Esophagus squamous epithelium (tissue), 5 donors: ENCODE measurements around the gene FDX1. TPM values are rescaled to one million over a fixed set of nuclear protein-coding genes. Genes with fewer than 3 reads are reported as not detected.
"Not testable (repeated sequence)": the region's sequence is repeated elsewhere in the genome, so short reads cannot be mapped to it uniquely, and the experiment has no call there.

ENCODE experiments used
- DNase-seq: peaks from one replicate; lab custom pipeline; 2025; lab: John Stamatoyannopoulos, UW
- H3K27ac ChIP-seq, 4 donors: fragments of 200-600 bp; sonication (generic); one replicate each; pipeline ENCODE4 v1.5.1; 2016 to 2019; ENCODE audit warnings: mild to moderate bottlenecking in 1 of 4
- H3K27me3 ChIP-seq, 4 donors: fragments of 200-600 bp; sonication (generic); 1 replicate in 3 of 4; 2 replicates in 1 of 4; pipeline versions ENCODE4 v1.5.1 to v1.6.0; 2017 to 2021; ENCODE audit warnings: antibody characterized with exemption in 1 of 4
- H3K36me3 ChIP-seq, 3 donors: fragments of 200-600 bp; sonication (generic); one replicate each; pipeline ENCODE4 v1.5.1; 2016 to 2019
- H3K4me1 ChIP-seq, 3 donors: fragments of 200-600 bp; sonication (generic); one replicate each; pipeline ENCODE4 v1.5.1; 2017 to 2019
- H3K4me3 ChIP-seq, 4 donors: fragments of 200-600 bp; sonication (generic); 1 replicate in 3 of 4; 2 replicates in 1 of 4; pipeline ENCODE4 v1.5.1; 2016 to 2019; ENCODE audit warnings: mild to moderate bottlenecking in 2 of 4, moderate library complexity in 1 of 4
- H3K9me3 ChIP-seq, 3 donors: fragments of 200-600 bp; sonication (generic); one replicate each; pipeline ENCODE4 v1.5.1; 2016 to 2019
- POLR2A ChIP-seq, 4 donors: fragments of 450-650 bp; IDR thresholded peaks; one replicate each; pipeline ENCODE4 v1.6.1; 2017; ENCODE audit warnings: antibody characterized with exemption in 4 of 4, mild to moderate bottlenecking in 4 of 4, moderate library complexity in 3 of 4
- WGBS, 2 donors: methylation state at CpG; one replicate each; pipeline ENCODE4 v1.1.5; 2018; 5-methylcytosine and 5-hydroxymethylcytosine counted together
- intact Hi-C: fragments of 100-400 bp; cut with DNase I; formaldehyde crosslinking; loops from one replicate; pipeline ENCODE4 v1.15.0; 2022
- total RNA-seq, 4 donors: library from RNA; depleted of rRNA; stranded (reverse); fragments of >200 nt; gene quantifications; one replicate each; pipeline ENCODE4 v1.1.0, GENCODE V29; 2016
- TF ChIP-seq, protein P1 (sequence below), 6 experiments: fragments of 450-650 bp in 4 of 6; fragments of 200-600 bp in 2 of 6; sonication (generic) in 2 of 6; IDR thresholded peaks; one replicate each; pipeline ENCODE4 v1.5.1; 2016 to 2019; ENCODE audit warnings: antibody characterized with exemption in 6 of 6, mild to moderate bottlenecking in 4 of 6, moderate library complexity in 4 of 6
- donor health status: DM: yes; HTN: yes; CAD: no.

FDX1 gene
- total RNA-seq, 4 donors from 2014 or later = 13.7 to 22.2 (median 17.5) TPM

DNA sequence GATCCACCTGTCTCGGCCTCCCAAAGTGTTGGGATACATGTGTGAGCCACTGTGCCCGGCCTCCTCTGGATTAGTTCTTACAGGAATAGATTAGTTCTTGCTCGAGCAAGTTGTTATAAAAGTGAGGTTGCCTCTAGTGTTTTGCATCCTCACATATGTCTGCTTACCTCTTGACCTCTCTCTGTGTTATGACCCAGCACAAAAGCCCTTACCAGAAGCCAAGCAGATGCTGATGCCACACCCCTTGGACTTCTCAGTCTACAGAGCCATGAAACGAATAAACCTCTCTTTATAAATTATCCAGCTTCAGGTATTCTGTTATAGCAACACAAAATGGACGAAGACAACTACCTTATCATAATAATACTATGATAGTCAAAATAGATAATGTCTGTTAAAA, 22.4 kb upstream of the FDX1 start:
- no peak for TF ChIP-seq POLR2A (IDR thresholded peaks at IDR 0.05)
- TF ChIP-seq, protein P1, sequence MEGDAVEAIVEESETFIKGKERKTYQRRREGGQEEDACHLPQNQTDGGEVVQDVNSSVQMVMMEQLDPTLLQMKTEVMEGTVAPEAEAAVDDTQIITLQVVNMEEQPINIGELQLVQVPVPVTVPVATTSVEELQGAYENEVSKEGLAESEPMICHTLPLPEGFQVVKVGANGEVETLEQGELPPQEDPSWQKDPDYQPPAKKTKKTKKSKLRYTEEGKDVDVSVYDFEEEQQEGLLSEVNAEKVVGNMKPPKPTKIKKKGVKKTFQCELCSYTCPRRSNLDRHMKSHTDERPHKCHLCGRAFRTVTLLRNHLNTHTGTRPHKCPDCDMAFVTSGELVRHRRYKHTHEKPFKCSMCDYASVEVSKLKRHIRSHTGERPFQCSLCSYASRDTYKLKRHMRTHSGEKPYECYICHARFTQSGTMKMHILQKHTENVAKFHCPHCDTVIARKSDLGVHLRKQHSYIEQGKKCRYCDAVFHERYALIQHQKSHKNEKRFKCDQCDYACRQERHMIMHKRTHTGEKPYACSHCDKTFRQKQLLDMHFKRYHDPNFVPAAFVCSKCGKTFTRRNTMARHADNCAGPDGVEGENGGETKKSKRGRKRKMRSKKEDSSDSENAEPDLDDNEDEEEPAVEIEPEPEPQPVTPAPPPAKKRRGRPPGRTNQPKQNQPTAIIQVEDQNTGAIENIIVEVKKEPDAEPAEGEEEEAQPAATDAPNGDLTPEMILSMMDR (IDR thresholded peaks at IDR 0.05) = no peak
- Histone ChIP-seq H3K9me3 (no peaks in the 10 kb centered on the region), H3K27ac (no peak overlapping the region), H3K4me3 (no peak overlapping the region), H3K36me3 (no peaks in the 10 kb centered on the region), H3K27me3 (no peaks in the 10 kb centered on the region), H3K4me1 (no peaks in the 10 kb centered on the region)
- 81% methylated on average over 5 of the region's 5 CpGs for WGBS, 2 donors
- DNase-seq = no peak
- intact Hi-C loops = no loop called here

DNA sequence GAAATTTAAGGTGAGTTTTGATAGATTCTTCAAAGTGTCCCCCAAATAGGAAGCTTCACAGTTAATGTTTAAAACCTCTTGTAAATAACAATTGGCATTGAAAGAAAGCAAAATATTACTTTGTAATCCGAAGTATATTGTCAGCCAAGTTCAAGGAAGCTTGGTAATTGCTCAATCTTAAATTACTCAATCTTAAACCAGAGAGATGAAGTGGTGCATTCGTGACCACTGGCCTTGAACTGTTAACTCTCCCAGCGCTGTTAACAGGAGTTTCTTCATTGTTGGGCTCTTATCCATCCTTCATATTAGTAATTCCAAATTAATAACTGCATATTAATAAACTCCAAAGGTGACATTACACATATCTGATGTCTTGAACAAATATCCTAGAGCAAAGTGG, 20.6 kb upstream of the FDX1 start:
- Histone ChIP-seq H3K4me1 (no peaks in the 10 kb centered on the region), H3K36me3 (no peaks in the 10 kb centered on the region), H3K27me3 (no peaks in the 10 kb centered on the region), H3K4me3 (no peak overlapping the region), H3K27ac (no peak overlapping the region), H3K9me3 (no peaks in the 10 kb centered on the region)
- no peak for DNase-seq
- intact Hi-C loops = no loop called here
- WGBS, 2 donors = 15 to 28% methylated on average over 3 of the region's 3 CpGs
- TF ChIP-seq POLR2A (IDR thresholded peaks at IDR 0.05) = no peak
- TF ChIP-seq, protein P1 (IDR thresholded peaks at IDR 0.05) = no peak

DNA sequence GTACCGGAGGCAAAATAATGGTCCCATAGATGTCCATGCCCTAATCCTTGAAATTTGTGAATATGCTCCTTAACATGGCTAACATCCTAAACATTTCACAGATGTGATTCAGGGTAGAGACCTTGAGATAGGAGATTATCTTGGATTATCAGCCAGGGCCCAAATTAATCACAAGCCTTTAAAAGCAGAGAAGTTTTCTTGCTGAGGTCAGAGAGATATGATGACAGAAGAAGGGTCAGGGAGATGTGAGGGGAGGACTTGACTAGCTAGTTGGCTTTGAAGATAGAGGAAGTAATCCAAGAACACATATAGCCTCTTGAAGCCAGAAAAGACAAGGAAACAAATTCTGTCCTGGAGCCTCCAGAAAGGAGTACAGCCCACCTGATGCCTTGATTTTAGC, 19.1 kb upstream of the FDX1 start:
- no peaks in the 10 kb centered on the region for H3K27me3 ChIP-seq
- intact Hi-C loops = no loop called here
- 85 to 95% methylated on average over 1 of the region's 1 CpG for WGBS, 2 donors
- H3K4me3 ChIP-seq = no peak overlapping the region
- no peaks in the 10 kb centered on the region for H3K9me3 ChIP-seq
- DNase-seq = no peak
- H3K4me1 ChIP-seq = no peaks in the 10 kb centered on the region
- H3K27ac ChIP-seq = no peak overlapping the region
- H3K36me3 ChIP-seq = no peaks in the 10 kb centered on the region
- TF ChIP-seq, protein P1 (IDR thresholded peaks at IDR 0.05) = no peak
- no peak for TF ChIP-seq POLR2A (IDR thresholded peaks at IDR 0.05)

DNA sequence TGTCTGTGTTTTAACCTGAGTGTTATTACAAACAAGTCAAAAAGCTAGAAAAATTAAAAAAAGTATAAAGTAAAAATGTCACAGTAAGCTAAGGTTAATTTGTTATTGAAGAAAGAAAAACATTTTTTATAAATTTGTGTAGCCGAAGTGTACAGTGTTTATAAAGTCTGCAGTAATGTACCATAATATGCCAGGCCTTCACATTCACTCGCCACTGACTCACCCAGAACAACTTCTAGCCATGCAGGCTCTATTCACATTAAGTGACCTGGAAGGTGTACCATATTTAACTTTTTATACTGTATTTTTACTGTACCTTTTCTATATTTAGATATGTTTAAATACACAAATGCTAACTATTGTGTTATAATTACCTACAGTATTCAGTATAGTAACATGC, 14.7 kb upstream of the FDX1 start:
- Histone ChIP-seq H3K4me1 (no peaks in the 10 kb centered on the region), H3K27ac (no peak overlapping the region), H3K27me3 (no peaks in the 10 kb centered on the region), H3K36me3 (no peaks in the 10 kb centered on the region), H3K9me3 (no peaks in the 10 kb centered on the region), H3K4me3 (no peak overlapping the region)
- DNase-seq = no peak
- WGBS, 2 donors = 89 to 93% methylated on average over 2 of the region's 2 CpGs
- intact Hi-C loops = no loop called here
- TF ChIP-seq, protein P1 (IDR thresholded peaks at IDR 0.05) = no peak
- no peak for TF ChIP-seq POLR2A (IDR thresholded peaks at IDR 0.05)

DNA sequence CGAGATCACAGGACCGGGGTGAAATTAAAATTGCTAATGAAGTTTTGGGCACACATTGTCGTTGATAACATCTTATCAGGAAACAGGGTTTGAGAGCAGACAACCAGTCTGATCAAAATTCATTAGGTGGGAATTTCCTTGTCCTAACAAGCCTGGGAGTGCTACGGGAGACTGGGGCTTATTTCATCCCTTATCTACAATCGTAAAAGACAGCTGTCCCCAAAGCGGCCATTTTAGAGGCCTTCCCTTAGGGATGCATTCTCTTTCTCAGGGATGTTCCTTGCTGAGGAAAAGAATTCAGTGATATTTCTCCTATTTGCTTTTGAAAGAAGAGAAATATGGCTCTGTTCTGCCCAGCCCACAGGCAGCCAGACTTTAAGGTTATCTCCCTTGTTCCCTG, 8.1 kb upstream of the FDX1 start:
- intact Hi-C loops = not testable (repeated sequence)
- 85 to 89% methylated on average over 6 of the region's 6 CpGs for WGBS, 2 donors

DNA sequence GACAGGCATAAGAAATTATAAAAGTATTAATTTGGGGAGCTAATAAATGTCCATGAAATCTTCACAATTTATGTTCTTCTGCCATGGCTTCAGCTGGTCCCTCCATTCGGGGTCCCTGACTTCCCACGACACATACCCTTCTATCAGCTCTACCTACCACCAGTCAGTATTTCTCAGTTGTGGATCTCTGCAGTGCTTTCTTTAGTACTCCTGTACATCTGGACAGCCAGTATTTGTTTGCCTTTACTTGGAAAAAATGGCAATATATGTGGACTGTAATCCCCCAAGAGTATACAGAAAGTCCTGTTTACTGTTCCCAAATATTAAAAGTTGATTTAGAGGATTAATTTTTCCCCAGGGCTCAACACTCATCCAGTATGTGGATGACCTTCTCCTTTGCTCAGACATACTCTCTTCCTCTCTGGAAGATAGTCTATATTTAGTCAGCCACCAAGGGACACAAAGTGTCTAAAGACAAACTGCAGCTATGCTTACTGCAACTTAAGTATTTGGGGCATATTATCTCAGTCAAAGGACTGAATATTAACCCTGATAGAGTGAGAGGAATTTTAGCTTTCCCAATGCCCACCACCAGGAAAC, 7.3 kb upstream of the FDX1 start:
- intact Hi-C loops = no loop called here
- no peak overlapping the region for H3K4me3 ChIP-seq
- 88 to 90% methylated on average over 2 of the region's 2 CpGs for WGBS, 2 donors
- no peaks in the 10 kb centered on the region for H3K9me3 ChIP-seq
- H3K36me3 ChIP-seq = no peaks in the 10 kb centered on the region
- no peak overlapping the region for H3K27ac ChIP-seq
- no peaks in the 10 kb centered on the region for H3K27me3 ChIP-seq
- DNase-seq = no peak
- TF ChIP-seq, protein P1 (IDR thresholded peaks at IDR 0.05) = no peak
- TF ChIP-seq POLR2A (IDR thresholded peaks at IDR 0.05) = no peak
- H3K4me1 ChIP-seq = no peaks in the 10 kb centered on the region

More for the DNA sequence above, 8.1 kb upstream of the FDX1 start:
- H3K27ac ChIP-seq, H3K9me3 ChIP-seq, H3K36me3 ChIP-seq, H3K27me3 ChIP-seq, H3K4me1 ChIP-seq, H3K4me3 ChIP-seq, DNase-seq: not testable (repeated sequence)
